Stimulated activated CD4-positive, alpha-beta T cell treated with anti-CD3 and anti-CD28 coated beads, Interleukin-2, amount 100 ng/mL, for 48 hours (primary cell): ENCODE measurements around the gene DAB1.
"Not testable (repeated sequence)": the region's sequence is repeated elsewhere in the genome, so short reads cannot be mapped to it uniquely, and the experiment has no call there.

Experiments used
- DNase-seq, 2 donors: peaks; one replicate each; pipeline ENCODE4 v3.0.0-alpha.2; 2020

Gene DAB1

GRCh38 chr1:57269630-57270225 lies 154.1 kb downstream of the DAB1 start:
- DNase-seq = no peak

GRCh38 chr1:57265104-57265503 lies 158.8 kb downstream of the DAB1 start:
- DNase-seq = no peak

DNA sequence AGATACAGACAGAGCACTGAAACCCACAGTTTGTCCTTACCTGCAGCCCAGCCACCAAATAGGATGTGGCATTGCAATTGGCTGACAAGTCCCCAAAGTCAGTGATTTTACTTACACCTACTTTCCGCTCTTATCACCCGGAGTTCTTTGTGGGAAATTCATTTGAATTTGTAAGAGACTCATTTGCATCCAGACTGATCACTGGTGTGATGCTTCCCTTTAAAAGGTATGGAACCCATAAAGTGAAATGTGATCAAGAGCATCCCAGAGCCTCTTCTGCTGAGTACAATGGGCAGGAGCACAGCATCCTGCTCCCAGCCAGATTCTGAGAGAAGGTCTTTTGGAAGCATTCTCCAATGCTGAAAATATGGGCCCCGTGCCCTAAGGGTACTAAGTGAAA lies 161.4 kb downstream of the DAB1 start:
- no peak for DNase-seq

- DNase-seq = no peak
Measured at GRCh38 chr1:57258557-57259325, 165.1 kb downstream of the DAB1 start.

DNA sequence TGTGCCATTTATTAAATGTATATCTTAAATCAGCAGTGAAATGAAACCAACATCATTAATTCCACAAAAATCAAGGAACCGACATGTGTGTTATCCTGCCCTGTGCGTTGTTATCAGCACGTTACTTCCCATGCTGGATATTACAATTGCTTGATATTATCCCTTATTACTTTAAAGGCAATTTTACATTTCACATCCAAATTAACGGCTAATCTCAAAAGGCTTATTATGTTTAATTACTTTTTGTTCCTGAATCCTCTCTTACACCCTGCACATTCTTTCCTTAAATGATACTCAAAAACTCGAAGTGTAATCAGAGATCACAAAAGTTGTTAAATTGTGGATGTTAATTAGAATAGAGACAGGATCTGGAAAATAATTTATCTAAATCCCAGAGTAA lies 167.9 kb downstream of the DAB1 start:
- no peak for DNase-seq

DNA sequence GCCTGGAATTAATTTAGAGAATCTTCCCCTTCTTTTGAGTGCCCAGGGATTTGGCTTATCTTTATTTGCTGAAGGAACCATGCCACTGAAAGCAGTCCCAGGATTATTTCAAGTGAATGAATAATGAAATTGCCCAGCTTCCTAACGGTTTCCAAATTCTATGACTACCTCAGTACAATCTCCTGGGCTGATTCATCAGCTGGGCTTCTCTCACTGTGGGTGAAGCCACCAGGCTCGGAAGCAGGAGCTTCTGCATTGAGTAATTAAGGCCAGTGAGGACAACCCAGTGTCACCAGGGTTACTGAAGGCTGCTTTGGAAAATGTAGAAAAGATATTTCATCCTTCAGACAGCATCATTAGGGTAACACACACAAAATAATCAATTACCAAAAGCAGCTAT lies 169.8 kb downstream of the DAB1 start:
- no peak for DNase-seq

- no peak for DNase-seq
Measured at GRCh38 chr1:57252597-57253294, 171.1 kb downstream of the DAB1 start.

DNA sequence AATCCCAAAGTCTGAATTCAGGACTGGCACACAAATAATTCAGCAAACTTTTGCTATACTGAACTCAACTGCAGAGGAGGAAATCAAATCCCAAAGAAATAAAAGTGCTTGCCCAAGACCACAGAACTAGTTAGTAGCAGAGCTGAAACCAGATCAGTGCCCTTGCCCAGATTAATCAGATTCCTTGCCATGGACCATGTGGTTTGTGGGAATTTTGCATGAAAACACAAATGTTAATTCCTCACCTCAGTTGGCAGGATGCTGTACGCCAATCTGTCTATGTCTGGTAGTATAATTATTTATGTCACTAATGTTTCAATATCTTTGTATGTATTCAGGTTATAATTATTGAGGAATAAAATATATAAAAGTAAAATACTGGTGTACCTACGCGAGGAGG lies 173.8 kb downstream of the DAB1 start:
- DNase-seq = no peak

- no peak for DNase-seq
Measured at GRCh38 chr1:57249511-57249910, 174.3 kb downstream of the DAB1 start.

GRCh38 chr1:57248830-57249229 lies 175.0 kb downstream of the DAB1 start:
- no peak for DNase-seq

DNA sequence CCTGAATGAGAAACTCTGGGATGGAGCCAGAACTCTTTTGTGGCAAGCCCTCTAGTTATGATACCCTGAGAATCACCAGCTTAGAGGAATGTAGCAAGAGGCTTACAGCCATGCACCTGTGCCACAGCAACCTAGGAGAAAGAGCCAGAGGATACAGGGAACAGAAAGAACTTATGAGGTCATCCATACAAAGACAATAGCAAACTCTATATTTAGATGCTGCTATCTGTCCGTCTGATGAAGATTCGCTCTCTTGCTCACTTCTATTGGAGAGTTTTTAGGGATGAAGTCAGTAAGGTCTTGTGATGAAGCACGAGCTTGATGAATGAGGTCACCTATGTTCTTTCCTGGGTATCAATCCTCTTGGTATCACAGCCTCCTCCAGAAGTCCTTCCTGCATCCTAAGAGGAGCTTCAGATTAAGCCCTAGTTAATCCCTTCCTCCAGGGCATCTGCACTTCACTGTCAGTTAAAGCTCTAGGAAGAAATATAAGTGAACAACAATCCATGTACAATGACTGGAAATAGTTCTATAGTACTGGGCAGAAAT lies 185.6 kb downstream of the DAB1 start:
- DNase-seq = no peak

GRCh38 chr1:57235730-57236510 lies 187.9 kb downstream of the DAB1 start:
- DNase-seq = no peak

DNA sequence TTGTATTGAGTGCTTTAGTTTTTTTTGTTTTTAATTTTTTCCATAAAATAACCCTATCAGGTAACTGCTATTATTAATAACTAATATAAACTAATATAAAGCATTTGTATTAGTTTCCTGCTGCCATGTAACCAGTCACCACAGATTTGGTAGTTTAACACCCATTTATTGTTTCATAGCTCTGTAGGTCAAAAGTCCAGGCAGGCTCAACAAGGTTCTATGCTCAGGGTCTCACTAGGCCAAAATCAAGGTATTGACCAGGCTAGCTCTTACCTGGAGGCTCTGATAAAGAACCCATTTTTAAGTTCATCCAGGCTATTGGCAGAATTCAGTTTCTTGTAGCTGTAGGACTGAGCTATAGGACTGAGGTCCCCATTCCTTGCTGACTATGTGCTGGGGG lies 189.4 kb downstream of the DAB1 start:
- DNase-seq = no peak

GRCh38 chr1:57232500-57232899 lies 191.4 kb downstream of the DAB1 start:
- no peak for DNase-seq

DNA sequence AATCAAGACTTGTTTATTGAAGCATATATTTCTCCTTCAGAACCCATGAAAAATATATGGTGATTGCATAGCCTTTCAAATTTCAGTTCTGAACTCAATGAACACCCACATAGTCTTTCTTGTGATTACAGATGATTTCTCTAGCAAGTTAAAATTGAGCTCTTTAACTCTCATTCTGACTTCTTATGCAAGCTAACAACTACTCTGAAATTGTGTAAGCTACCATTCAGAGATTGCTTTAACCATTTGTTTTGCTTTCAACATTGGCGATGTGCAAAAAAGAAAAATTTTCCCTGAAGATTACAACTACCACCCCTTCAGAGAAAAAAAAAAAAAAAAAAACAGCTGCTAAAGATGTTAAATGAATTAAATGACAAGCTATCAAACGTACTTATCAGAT lies 193.9 kb downstream of the DAB1 start:
- DNase-seq = no peak

DNA sequence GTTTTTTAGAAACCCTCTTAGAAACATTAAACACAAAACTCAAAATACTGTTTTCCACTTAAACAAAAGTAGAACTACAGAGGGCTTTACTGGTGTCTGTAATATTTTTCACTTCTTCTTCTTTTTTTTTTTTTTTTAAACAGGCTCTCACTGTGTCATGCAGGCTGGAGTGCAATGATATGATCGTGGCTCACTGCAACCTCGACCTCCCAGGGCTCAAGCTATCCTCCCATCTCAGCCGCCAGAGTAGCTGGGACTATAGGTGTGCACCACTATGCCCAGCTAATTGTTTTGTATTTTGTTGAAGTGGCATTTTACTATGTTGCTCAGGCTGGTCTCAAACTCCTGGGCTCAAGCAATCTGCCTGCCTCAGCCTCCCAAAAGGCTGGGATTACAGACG lies 194.8 kb downstream of the DAB1 start:
- DNase-seq = no peak

DNA sequence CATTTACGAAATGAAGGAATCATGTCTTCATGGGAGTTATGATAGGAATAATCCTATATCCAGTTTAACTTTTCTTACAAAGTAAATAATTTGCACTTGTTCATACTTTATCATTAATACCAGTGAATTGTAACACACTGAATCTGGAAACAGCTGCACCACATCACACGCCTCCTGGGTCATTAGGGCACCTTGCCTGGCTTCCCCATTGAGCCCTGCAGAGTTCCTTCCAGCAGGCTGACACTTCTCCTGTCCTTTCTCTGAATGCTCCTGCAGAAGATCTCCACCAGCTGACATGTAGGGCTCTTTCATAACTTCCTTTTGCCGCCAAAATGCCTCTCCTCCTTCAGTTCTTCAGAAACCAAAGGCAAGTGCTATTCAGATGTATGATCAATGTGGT lies 201.1 kb downstream of the DAB1 start:
- DNase-seq = no peak

DNA sequence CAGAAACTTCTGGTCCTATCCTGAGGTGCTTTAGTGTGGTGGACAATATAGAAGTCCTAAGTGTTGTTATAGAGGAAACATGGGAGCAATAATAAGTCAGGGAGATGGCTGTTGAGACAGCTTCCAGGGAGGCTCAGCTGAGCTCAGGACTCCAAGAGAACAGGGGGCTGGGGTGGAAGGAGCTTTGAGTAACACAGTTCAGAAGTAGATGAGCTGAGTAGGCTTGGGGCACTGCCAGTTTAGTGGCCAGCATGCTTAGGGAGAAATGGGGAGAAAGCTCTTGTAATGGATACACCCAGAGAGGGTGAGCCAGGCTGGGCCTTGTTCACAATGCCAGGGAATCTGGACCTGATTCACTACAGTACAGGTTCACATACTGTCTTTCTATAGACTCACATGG lies 201.6 kb downstream of the DAB1 start:
- DNase-seq = no peak

GRCh38 chr1:57220905-57221304 lies 203.0 kb downstream of the DAB1 start:
- DNase-seq = not testable (repeated sequence)

GRCh38 chr1:57218487-57219079 lies 205.3 kb downstream of the DAB1 start:
- no peak for DNase-seq

DNA sequence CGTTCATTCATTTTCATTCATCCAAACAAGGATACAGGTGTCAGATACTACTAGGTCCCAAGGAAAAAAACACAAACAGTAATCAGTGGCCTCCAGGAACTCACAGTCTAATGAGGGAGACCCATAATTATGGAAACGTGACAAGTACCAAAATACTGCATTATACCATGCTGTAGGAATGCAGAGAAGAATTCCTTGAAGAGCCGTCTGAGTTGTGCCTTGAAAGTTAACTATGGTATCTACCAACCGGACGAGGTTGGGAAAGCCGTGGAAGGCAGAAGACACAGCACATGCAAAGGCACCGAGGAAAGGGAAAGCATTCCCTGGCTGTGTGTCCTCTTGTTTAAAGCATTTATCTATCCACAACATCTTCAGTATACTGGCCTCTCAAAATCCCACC lies 206.0 kb downstream of the DAB1 start:
- DNase-seq = no peak

GRCh38 chr1:57214951-57215575 lies 208.8 kb downstream of the DAB1 start:
- no peak for DNase-seq
